ENCODE results near the gene FGF18. TPM values are rescaled to one million over a fixed set of nuclear protein-coding genes. Genes with fewer than 3 reads are reported as not detected.
A peak's percentile ranks its signal among the peaks of the same experiment; 100 is the strongest.
"Not testable (repeated sequence)": the region's sequence is repeated elsewhere in the genome, so short reads cannot be mapped to it uniquely, and the experiment has no call there.

Gene FGF18, protein sequence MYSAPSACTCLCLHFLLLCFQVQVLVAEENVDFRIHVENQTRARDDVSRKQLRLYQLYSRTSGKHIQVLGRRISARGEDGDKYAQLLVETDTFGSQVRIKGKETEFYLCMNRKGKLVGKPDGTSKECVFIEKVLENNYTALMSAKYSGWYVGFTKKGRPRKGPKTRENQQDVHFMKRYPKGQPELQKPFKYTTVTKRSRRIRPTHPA
- total RNA-seq (1.00 and 2.2 TPM in 2 replicates), polyA plus RNA-seq (6.5 and 7.2 TPM in 2 replicates)

DNA sequence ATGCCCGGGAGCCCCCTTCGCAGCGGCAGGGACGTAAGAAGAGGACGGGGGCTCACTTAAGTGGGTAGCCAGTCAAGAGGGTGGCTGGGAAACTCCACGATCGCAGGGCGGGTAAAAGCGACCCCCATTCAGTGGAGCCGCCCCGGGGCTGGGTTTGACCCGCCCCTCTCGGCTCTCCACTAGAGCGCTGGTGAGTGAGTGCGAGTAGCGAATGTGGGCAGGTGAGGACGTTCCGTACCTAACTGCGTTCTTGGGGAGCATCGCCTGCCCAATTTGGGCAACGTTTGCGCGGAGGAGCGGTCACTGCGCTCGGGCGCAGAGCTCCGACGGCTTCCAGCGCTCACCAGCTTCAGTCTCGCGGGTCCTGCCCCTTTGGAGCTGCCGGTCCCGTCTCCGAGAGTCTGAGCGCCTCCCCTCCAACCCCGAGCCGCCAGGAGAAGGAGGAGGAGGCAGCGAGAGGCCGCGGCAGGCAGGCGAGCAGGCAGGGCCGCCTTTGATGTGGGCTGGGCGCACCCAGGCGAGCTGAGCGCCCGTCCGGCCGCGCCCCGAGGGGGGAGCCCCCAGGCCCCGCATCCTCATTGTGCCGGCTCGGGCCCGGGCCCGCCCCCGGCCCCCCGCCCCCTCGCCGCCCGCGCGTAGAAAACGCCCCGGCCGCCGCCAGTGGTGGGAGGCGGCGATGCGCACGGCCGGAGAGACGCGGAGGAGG, at the start of gene FGF18:
FGF18 (plus strand) TSS at position 666 of the 706 bp plus-strand sequence. CDS start 553 bp downstream, outside the sequence.
- Histone ChIP-seq H3K9me2 (replicated peaks; ENCODE audit: insufficient read depth) (no peaks in the 10 kb centered on the region), H3K27ac (no peak within 1 kb of the TSS), H3K36me3 (replicated peaks; ENCODE audit: insufficient read depth, low read depth) (no peaks in the 10 kb centered on the region), H3K27me3 (peaks cover 12% of the 10 kb centered on the region), H3K9me3 (ENCODE audit: low read depth) (no peaks in the 10 kb centered on the region), H3K4me3 (peak within 1 kb of the TSS; percentile 18), H3K4me1 (ENCODE audit: insufficient read depth) (peaks cover 8% of the 10 kb centered on the region), H3K4me2 (peak within 1 kb of the TSS; percentile 88), H3K79me2 (no peaks in the 10 kb centered on the region), H2AFZ (no peak within 1 kb of the TSS), H4K20me1 (ENCODE audit: insufficient read depth, poor library complexity, severe bottlenecking) (peaks cover 8% of the 10 kb centered on the region)
- TF ChIP-seq EZH2phosphoT487 (IDR thresholded peaks at IDR 0.05; ENCODE audit: low read depth, severe bottlenecking, unreplicated experiment) (no peak), EZH2 (IDR thresholded peaks at IDR 0.05; ENCODE audit: borderline replicate concordance) (no peak)
- TF ChIP-seq, protein P1, sequence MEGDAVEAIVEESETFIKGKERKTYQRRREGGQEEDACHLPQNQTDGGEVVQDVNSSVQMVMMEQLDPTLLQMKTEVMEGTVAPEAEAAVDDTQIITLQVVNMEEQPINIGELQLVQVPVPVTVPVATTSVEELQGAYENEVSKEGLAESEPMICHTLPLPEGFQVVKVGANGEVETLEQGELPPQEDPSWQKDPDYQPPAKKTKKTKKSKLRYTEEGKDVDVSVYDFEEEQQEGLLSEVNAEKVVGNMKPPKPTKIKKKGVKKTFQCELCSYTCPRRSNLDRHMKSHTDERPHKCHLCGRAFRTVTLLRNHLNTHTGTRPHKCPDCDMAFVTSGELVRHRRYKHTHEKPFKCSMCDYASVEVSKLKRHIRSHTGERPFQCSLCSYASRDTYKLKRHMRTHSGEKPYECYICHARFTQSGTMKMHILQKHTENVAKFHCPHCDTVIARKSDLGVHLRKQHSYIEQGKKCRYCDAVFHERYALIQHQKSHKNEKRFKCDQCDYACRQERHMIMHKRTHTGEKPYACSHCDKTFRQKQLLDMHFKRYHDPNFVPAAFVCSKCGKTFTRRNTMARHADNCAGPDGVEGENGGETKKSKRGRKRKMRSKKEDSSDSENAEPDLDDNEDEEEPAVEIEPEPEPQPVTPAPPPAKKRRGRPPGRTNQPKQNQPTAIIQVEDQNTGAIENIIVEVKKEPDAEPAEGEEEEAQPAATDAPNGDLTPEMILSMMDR (IDR thresholded peaks at IDR 0.05; ENCODE audit: poor library complexity), result no peak
- DNase-seq (ENCODE audit: low spot score), result peak; percentile 76
- 1% methylated on average over 52 of the region's 74 CpGs for WGBS (ENCODE audit: low lambda C conversion rate, missing lambda C conversion rate)

DNA sequence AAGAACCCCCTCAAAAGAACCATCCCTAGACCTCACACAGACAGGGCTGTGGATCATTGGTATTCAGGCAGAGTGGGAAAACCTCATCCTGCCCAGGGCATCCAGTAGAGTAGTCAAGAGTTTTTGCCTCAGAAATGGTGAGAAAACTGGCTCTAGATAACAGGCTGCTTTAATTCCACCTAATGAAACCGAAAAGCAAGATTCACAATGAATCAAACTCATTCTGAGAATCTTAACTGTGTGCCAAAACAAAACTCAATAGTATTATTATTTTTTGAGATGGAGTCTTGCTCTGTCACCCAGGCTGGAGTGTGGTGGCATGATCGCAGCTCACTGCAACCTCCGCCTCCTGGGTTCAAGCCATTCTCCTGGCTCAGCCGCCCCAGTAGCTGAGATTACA, 49.5 kb upstream of the FGF18 start:
- Histone ChIP-seq H3K27ac (no peak overlapping the region), H3K79me2 (no peaks in the 10 kb centered on the region), H3K27me3 (no peaks in the 10 kb centered on the region), H3K9me3 (ENCODE audit: low read depth) (no peaks in the 10 kb centered on the region), H3K4me1 (ENCODE audit: insufficient read depth) (no peaks in the 10 kb centered on the region), H3K4me3 (no peak overlapping the region), H3K9me2 (replicated peaks; ENCODE audit: insufficient read depth) (no peaks in the 10 kb centered on the region), H3K36me3 (replicated peaks; ENCODE audit: insufficient read depth, low read depth) (no peaks in the 10 kb centered on the region), H4K20me1 (ENCODE audit: insufficient read depth, poor library complexity, severe bottlenecking) (no peaks in the 10 kb centered on the region), H3K4me2 (no peak overlapping the region), H2AFZ (no peak overlapping the region)
- no peak for DNase-seq (ENCODE audit: low spot score)
- TF ChIP-seq, protein P1 (IDR thresholded peaks at IDR 0.05; ENCODE audit: poor library complexity), result no peak
- no peak for TF ChIP-seq EZH2phosphoT487 (IDR thresholded peaks at IDR 0.05; ENCODE audit: low read depth, severe bottlenecking, unreplicated experiment)
- TF ChIP-seq EZH2 (IDR thresholded peaks at IDR 0.05; ENCODE audit: borderline replicate concordance), result no peak
- 100% methylated on average over 4 of the region's 4 CpGs for WGBS (ENCODE audit: low lambda C conversion rate, missing lambda C conversion rate)

DNA sequence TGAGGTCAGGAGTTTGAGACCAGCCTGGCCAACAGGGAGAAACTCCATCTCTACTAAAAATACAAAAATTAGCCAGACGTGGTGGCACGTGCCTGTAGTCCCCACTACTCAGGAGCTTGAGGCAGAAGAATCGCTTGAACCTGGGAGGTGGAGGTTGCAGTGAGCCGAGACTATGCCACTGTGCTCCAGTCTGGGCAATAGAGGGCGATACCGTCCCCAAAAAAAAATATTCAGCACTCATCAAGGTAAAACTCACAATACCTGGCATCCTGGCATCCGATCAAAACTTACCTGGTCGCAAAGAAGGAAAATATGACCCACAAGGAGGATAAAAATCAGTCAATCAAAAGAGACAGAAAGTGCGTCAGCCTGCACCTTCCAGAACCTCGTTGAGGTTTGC, 48.6 kb upstream of the FGF18 start:
- H2AFZ ChIP-seq; H3K4me2 ChIP-seq; H3K4me3 ChIP-seq; H3K27me3 ChIP-seq; H4K20me1 ChIP-seq (ENCODE audit: insufficient read depth, poor library complexity, severe bottlenecking); H3K9me3 ChIP-seq (ENCODE audit: low read depth); H3K9me2 ChIP-seq (replicated peaks; ENCODE audit: insufficient read depth); H3K36me3 ChIP-seq (replicated peaks; ENCODE audit: insufficient read depth, low read depth); H3K4me1 ChIP-seq (ENCODE audit: insufficient read depth); DNase-seq (ENCODE audit: low spot score); H3K27ac ChIP-seq; H3K79me2 ChIP-seq: not testable (repeated sequence)
- 66% methylated on average over 10 of the region's 10 CpGs for WGBS (ENCODE audit: low lambda C conversion rate, missing lambda C conversion rate)

DNA sequence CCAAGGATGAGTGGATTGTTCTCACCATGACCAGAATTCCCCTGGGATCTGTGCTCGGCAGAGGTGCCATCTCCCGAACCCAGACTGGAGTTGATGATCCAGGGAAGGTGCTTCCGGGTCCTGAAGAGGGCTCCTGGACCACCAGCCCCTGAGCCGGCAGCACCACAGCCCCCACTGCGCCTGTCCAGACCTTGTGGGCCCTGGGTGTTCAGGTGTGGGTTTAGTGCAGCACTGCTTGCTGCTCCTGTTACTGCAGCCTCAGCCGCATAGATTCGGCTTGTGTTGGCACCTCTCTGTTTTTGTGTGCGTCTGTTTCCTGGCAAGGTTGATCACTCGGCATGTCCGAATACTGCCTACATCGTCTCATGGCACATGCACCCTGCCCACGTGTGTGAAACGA, 48.1 kb upstream of the FGF18 start:
- Histone ChIP-seq H2AFZ (no peak overlapping the region), H3K4me2 (no peak overlapping the region), H3K9me3 (ENCODE audit: low read depth) (no peaks in the 10 kb centered on the region), H4K20me1 (ENCODE audit: insufficient read depth, poor library complexity, severe bottlenecking) (no peaks in the 10 kb centered on the region), H3K4me3 (no peak overlapping the region), H3K4me1 (ENCODE audit: insufficient read depth) (no peaks in the 10 kb centered on the region), H3K27me3 (no peaks in the 10 kb centered on the region), H3K9me2 (replicated peaks; ENCODE audit: insufficient read depth) (no peaks in the 10 kb centered on the region), H3K27ac (no peak overlapping the region), H3K36me3 (replicated peaks; ENCODE audit: insufficient read depth, low read depth) (no peaks in the 10 kb centered on the region), H3K79me2 (no peaks in the 10 kb centered on the region)
- 92% methylated on average over 13 of the region's 13 CpGs for WGBS (ENCODE audit: low lambda C conversion rate, missing lambda C conversion rate)
- DNase-seq (ENCODE audit: low spot score), result no peak
- TF ChIP-seq, protein P1 (IDR thresholded peaks at IDR 0.05; ENCODE audit: poor library complexity), result no peak
- TF ChIP-seq EZH2phosphoT487 (IDR thresholded peaks at IDR 0.05; ENCODE audit: low read depth, severe bottlenecking, unreplicated experiment), result no peak
- TF ChIP-seq EZH2 (IDR thresholded peaks at IDR 0.05; ENCODE audit: borderline replicate concordance), result no peak

Data from hepatocyte (in vitro differentiated cells).